ENCODE measurements around the gene SMYD5.
"Not testable (repeated sequence)": the region's sequence is repeated elsewhere in the genome, so short reads cannot be mapped to it uniquely, and the experiment has no call there.

Gene SMYD5

DNA sequence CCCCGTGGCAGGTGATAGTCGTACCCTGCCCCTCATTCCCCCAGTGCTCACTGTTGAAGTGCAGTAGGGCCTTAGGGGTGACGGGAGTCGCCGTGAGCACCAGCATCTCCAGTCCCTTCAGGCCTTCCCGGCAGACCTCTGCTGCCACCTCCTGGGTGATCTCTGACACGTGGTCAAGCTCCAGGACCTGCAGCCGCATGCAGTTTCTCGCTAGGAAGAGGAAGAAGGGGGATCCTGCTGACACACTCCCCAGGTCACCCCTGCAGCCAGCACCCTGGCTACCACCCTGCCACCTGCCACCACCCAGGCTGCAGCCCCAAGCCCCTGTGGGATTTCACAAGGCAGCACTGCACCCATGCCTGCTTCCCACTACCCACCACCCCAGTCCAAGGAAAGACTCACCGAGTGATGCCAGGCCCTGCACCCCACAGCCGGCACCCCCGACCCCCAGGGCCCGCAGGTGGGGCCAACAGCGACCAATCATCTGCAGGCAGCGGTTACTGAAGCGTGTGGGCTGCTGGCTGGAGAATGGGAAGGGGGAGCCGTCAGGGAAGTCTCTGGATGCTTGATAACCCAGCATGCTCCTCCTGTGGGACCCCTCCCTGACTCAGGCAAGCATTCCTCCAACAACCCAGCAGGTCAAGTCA is 46.4 kb downstream of the SMYD5 start:
- no peak overlapping the region for H3K23ac ChIP-seq (ENCODE audit: low read length)
- H3K4me1 ChIP-seq (ENCODE audit: control insufficient read depth, low read depth, low read length): no peaks in the 10 kb centered on the region
- H3K4ac ChIP-seq (ENCODE audit: low read depth, low read length): no peak overlapping the region
- no peak overlapping the region for H3K18ac ChIP-seq (ENCODE audit: low read length)
- no peak overlapping the region for H3K4me2 ChIP-seq (ENCODE audit: low read length)
- no peak overlapping the region for H3K9ac ChIP-seq (ENCODE audit: low read length)
- no peaks in the 10 kb centered on the region for H3K79me1 ChIP-seq (ENCODE audit: low read length)
- H4K5ac ChIP-seq (ENCODE audit: low read length): no peak overlapping the region
- no peak overlapping the region for H3K4me3 ChIP-seq (ENCODE audit: low read length)
- H2BK5ac ChIP-seq (ENCODE audit: low read length): no peak overlapping the region
- no peaks in the 10 kb centered on the region for H3K36me3 ChIP-seq (ENCODE audit: control insufficient read depth, insufficient read depth, low read length)
- H3K27me3 ChIP-seq (ENCODE audit: insufficient read depth, low read length, poor library complexity): no peaks in the 10 kb centered on the region
- WGBS (ENCODE audit: extremely low coverage, insufficient coverage, low lambda C conversion rate): no CpG with 5 or more reads among the region's 17 CpGs
- no peak overlapping the region for H2BK120ac ChIP-seq (ENCODE audit: low read depth, low read length)
- H2BK15ac ChIP-seq (replicated peaks; ENCODE audit: low read depth): no peak overlapping the region
- DNase-seq: peak; percentile 77
- no peaks in the 10 kb centered on the region for H3K79me2 ChIP-seq (ENCODE audit: control insufficient read depth, insufficient read depth, low read length)
- no peak overlapping the region for H2AK5ac ChIP-seq (ENCODE audit: low read length)
- H4K8ac ChIP-seq (ENCODE audit: low read depth, low read length): no peak overlapping the region
- no peak overlapping the region for H3K56ac ChIP-seq (ENCODE audit: low read length)
- no peak overlapping the region for H3K27ac ChIP-seq (ENCODE audit: low read depth, low read length)

DNA sequence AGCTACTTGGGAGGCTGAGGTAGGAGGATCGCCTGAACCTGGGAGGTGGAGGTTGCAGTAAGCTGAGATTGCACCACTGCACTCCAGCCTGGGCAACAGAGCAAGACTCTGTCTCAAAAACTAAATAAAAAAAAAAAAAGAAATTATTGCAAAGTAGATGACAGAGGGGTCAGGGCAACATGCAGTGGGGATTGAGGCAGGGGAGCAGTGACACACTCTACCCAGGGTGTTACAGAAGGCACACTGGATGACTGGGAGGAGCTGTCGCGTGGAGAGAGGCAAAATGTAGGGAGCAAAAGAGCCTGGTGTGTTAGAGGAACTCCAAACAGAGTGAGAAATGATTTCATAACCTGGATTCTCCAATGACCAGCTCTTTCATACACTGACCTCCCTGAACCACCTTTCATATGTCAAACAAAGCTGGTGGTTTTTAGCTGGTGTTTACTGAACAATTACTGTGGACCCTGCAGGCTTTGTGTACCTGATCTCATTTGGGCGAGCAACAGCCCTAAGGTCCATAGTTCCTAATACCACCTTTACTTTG is 48.1 kb downstream of the SMYD5 start:
- no peak overlapping the region for H3K23ac ChIP-seq (ENCODE audit: low read length)
- H2BK5ac ChIP-seq (ENCODE audit: low read length): no peak overlapping the region
- WGBS (ENCODE audit: extremely low coverage, insufficient coverage, low lambda C conversion rate): no CpG with 5 or more reads among the region's 4 CpGs
- no peaks in the 10 kb centered on the region for H3K27me3 ChIP-seq (ENCODE audit: insufficient read depth, low read length, poor library complexity)
- no peak overlapping the region for H3K4me2 ChIP-seq (ENCODE audit: low read length)
- no peaks in the 10 kb centered on the region for H3K36me3 ChIP-seq (ENCODE audit: control insufficient read depth, insufficient read depth, low read length)
- no peak overlapping the region for H4K5ac ChIP-seq (ENCODE audit: low read length)
- DNase-seq: no peak
- no peaks in the 10 kb centered on the region for H3K4me1 ChIP-seq (ENCODE audit: control insufficient read depth, low read depth, low read length)
- no peak overlapping the region for H3K4me3 ChIP-seq (ENCODE audit: low read length)
- H3K79me2 ChIP-seq (ENCODE audit: control insufficient read depth, insufficient read depth, low read length): no peaks in the 10 kb centered on the region
- H3K27ac ChIP-seq (ENCODE audit: low read depth, low read length): no peak overlapping the region
- no peaks in the 10 kb centered on the region for H3K79me1 ChIP-seq (ENCODE audit: low read length)
- H4K8ac ChIP-seq (ENCODE audit: low read depth, low read length): no peak overlapping the region
- H2AK5ac ChIP-seq (ENCODE audit: low read length): no peak overlapping the region
- no peak overlapping the region for H2BK15ac ChIP-seq (replicated peaks; ENCODE audit: low read depth)
- no peak overlapping the region for H2BK120ac ChIP-seq (ENCODE audit: low read depth, low read length)
- no peak overlapping the region for H3K9ac ChIP-seq (ENCODE audit: low read length)
- H3K4ac ChIP-seq (ENCODE audit: low read depth, low read length): no peak overlapping the region
- H3K18ac ChIP-seq (ENCODE audit: low read length): no peak overlapping the region
- H3K56ac ChIP-seq (ENCODE audit: low read length): no peak overlapping the region

DNA sequence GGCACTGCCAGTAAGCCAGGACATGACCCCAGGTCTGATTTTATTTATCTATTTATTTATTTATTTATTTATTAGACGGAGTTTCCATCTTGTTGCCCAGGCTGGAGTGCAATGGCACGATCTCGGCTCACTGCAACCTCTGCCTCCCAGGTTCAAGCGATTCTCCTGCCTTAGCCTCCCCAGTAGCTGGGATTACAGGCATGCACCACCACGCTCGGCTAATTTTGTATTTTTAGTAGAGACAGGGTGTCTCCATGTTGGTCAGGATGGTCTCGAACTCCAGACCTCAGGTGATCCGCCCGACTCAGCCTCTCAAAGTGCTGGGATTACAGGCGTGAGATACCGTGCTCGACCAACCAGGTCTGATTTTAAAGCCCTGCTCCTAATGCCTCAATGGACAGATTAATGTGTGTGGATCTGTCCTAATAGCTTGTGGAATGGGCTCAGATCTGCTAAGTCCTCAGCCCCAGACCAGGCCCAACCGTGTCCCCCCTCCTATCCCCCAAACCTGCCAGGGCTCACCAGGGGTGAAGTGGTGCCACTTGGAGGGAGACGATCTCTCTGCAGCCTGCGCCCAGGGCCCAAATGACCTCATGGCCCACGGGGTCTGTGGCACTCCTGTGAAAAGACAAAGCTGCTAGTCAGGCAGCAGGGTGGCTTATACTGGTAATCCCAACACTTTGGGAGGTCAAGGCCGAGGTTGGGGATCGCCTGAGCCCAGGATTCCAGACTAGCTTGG is 48.8 kb downstream of the SMYD5 start:
- not testable (repeated sequence) for H2BK120ac ChIP-seq (ENCODE audit: low read depth, low read length); DNase-seq; H3K27me3 ChIP-seq (ENCODE audit: insufficient read depth, low read length, poor library complexity); H2BK15ac ChIP-seq (replicated peaks; ENCODE audit: low read depth); H4K8ac ChIP-seq (ENCODE audit: low read depth, low read length); H2BK5ac ChIP-seq (ENCODE audit: low read length); H4K5ac ChIP-seq (ENCODE audit: low read length); H3K9ac ChIP-seq (ENCODE audit: low read length); H3K4me1 ChIP-seq (ENCODE audit: control insufficient read depth, low read depth, low read length); H3K4ac ChIP-seq (ENCODE audit: low read depth, low read length); H3K4me2 ChIP-seq (ENCODE audit: low read length); H3K79me2 ChIP-seq (ENCODE audit: control insufficient read depth, insufficient read depth, low read length); H3K4me3 ChIP-seq (ENCODE audit: low read length); H3K18ac ChIP-seq (ENCODE audit: low read length); H3K23ac ChIP-seq (ENCODE audit: low read length); H3K79me1 ChIP-seq (ENCODE audit: low read length); H3K56ac ChIP-seq (ENCODE audit: low read length); H3K36me3 ChIP-seq (ENCODE audit: control insufficient read depth, insufficient read depth, low read length); H3K27ac ChIP-seq (ENCODE audit: low read depth, low read length); H2AK5ac ChIP-seq (ENCODE audit: low read length)
- no CpG with 5 or more reads among the region's 18 CpGs for WGBS (ENCODE audit: extremely low coverage, insufficient coverage, low lambda C conversion rate)

DNA sequence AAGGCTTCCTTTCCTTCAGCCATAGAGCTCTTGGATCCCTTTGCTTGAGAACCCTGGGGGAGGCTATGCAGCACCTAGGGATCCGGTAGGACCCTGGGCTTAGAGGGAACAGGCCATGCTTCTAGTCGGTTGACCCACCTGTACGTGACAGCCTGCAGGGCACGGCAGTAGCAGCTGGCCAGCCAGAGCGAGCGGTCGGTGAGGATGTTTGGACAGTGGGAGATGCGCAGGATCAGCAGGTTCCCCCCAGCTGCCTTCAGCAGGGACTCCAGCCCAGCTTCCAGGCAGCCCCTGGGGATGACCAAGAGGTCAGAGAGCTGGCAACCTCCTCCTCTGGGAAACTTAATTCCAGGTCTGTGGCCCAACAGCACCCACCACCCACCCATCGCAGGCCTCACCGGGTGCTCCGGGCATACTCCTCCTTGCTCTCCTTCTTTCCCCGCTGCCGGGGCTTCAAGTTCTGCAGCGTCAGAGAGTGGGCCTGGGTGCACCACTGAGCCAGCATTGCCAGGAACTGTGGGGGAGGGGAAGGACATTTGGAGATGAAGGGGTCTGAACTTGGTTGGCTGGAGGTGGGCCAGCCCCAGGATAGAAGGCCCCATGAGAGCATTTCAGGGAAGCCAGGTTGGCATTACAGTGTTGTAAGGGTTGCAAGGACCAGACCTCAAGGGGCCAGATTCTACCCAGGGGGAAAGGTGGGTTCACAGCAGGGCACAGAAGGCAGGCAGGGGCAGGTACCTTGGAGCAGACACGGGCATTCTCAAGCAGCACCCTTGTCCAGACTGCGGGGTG is 49.7 kb downstream of the SMYD5 start:
- no peak for DNase-seq
- H3K36me3 ChIP-seq (ENCODE audit: control insufficient read depth, insufficient read depth, low read length): no peaks in the 10 kb centered on the region
- H3K4me2 ChIP-seq (ENCODE audit: low read length): no peak overlapping the region
- no peak overlapping the region for H3K9ac ChIP-seq (ENCODE audit: low read length)
- no peak overlapping the region for H3K18ac ChIP-seq (ENCODE audit: low read length)
- no peak overlapping the region for H2BK5ac ChIP-seq (ENCODE audit: low read length)
- no peak overlapping the region for H2BK15ac ChIP-seq (replicated peaks; ENCODE audit: low read depth)
- no peak overlapping the region for H2BK120ac ChIP-seq (ENCODE audit: low read depth, low read length)
- H3K79me2 ChIP-seq (ENCODE audit: control insufficient read depth, insufficient read depth, low read length): no peaks in the 10 kb centered on the region
- no peak overlapping the region for H3K27ac ChIP-seq (ENCODE audit: low read depth, low read length)
- WGBS (ENCODE audit: extremely low coverage, insufficient coverage, low lambda C conversion rate): no CpG with 5 or more reads among the region's 16 CpGs
- H3K23ac ChIP-seq (ENCODE audit: low read length): no peak overlapping the region
- H3K79me1 ChIP-seq (ENCODE audit: low read length): no peaks in the 10 kb centered on the region
- H3K56ac ChIP-seq (ENCODE audit: low read length): no peak overlapping the region
- no peak overlapping the region for H3K4me3 ChIP-seq (ENCODE audit: low read length)
- no peak overlapping the region for H2AK5ac ChIP-seq (ENCODE audit: low read length)
- H4K8ac ChIP-seq (ENCODE audit: low read depth, low read length): no peak overlapping the region
- peaks cover 6% of the 10 kb centered on the region for H3K27me3 ChIP-seq (ENCODE audit: insufficient read depth, low read length, poor library complexity)
- H3K4me1 ChIP-seq (ENCODE audit: control insufficient read depth, low read depth, low read length): no peaks in the 10 kb centered on the region
- no peak overlapping the region for H3K4ac ChIP-seq (ENCODE audit: low read depth, low read length)
- H4K5ac ChIP-seq (ENCODE audit: low read length): no peak overlapping the region

DNA sequence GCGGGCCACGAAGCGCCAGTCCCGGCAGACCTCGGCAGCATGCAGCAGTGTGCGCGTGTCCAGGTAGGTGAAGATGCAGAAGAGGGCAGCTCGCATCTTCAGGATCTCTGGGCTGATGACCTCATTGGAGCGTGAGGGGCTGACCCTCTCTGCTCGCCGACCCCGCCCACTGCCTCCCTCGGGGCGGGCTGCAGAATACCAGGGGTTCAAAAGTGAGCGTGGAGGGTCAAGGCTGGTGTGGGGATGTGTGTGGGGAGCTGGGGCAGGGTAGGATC is 50.2 kb downstream of the SMYD5 start:
- Histone ChIP-seq H2BK5ac (ENCODE audit: low read length) (no peak overlapping the region), H3K36me3 (ENCODE audit: control insufficient read depth, insufficient read depth, low read length) (no peaks in the 10 kb centered on the region), H3K56ac (ENCODE audit: low read length) (no peak overlapping the region), H3K4me1 (ENCODE audit: control insufficient read depth, low read depth, low read length) (no peaks in the 10 kb centered on the region), H2BK120ac (ENCODE audit: low read depth, low read length) (no peak overlapping the region), H3K4me2 (ENCODE audit: low read length) (no peak overlapping the region), H3K18ac (ENCODE audit: low read length) (no peak overlapping the region), H3K4me3 (ENCODE audit: low read length) (no peak overlapping the region), H3K79me2 (ENCODE audit: control insufficient read depth, insufficient read depth, low read length) (no peaks in the 10 kb centered on the region), H4K8ac (ENCODE audit: low read depth, low read length) (no peak overlapping the region), H3K9ac (ENCODE audit: low read length) (no peak overlapping the region), H3K79me1 (ENCODE audit: low read length) (no peaks in the 10 kb centered on the region), H2AK5ac (ENCODE audit: low read length) (no peak overlapping the region), H3K27me3 (ENCODE audit: insufficient read depth, low read length, poor library complexity) (peaks cover 6% of the 10 kb centered on the region), H3K27ac (ENCODE audit: low read depth, low read length) (no peak overlapping the region), H2BK15ac (replicated peaks; ENCODE audit: low read depth) (no peak overlapping the region), H4K5ac (ENCODE audit: low read length) (no peak overlapping the region), H3K4ac (ENCODE audit: low read depth, low read length) (no peak overlapping the region), H3K23ac (ENCODE audit: low read length) (no peak overlapping the region)
- no CpG with 5 or more reads among the region's 15 CpGs for WGBS (ENCODE audit: extremely low coverage, insufficient coverage, low lambda C conversion rate)
- no peak for DNase-seq
